Naive B cell (primary cell): ENCODE data around the gene CCL23. TPM values are rescaled to one million over a fixed set of nuclear protein-coding genes. Genes with fewer than 3 reads are reported as not detected.
"Not testable (repeated sequence)": the region's sequence is repeated elsewhere in the genome, so short reads cannot be mapped to it uniquely, and the experiment has no call there.

Experiments used
- ATAC-seq, 2 donors: fragments of 150-1000 bp; cut with Tn5 transposase; 2 replicates each; pipeline ENCODE4 v1.10.0; 2021; ENCODE audit warnings: low read depth in 2 of 2, mild to moderate bottlenecking in 2 of 2, moderate library complexity in 2 of 2
- DNase-seq: peaks from one replicate; pipeline ENCODE4 v3.0.0; 2022
- H3K27ac Mint-ChIP-seq, 6 donors: one replicate each; pipeline ENCODE4 v1.8.0; 2020 to 2022; ENCODE audit warnings: mild to moderate bottlenecking in 6 of 6, mixed read lengths in 6 of 6, moderate library complexity in 5 of 6, inconsistent platforms in 2 of 6
- H3K27me3 Mint-ChIP-seq, 3 donors: one replicate each; pipeline ENCODE4 v1.8.0; 2021 to 2022; ENCODE audit warnings: mixed read lengths in 3 of 3, mild to moderate bottlenecking in 1 of 3
- H3K36me3 Mint-ChIP-seq, 2 donors: one replicate each; pipeline ENCODE4 v1.8.0; 2020 to 2022; ENCODE audit warnings: mixed read lengths in 2 of 2, inconsistent platforms in 1 of 2, mild to moderate bottlenecking in 1 of 2
- H3K4me1 Mint-ChIP-seq, 3 donors: one replicate each; pipeline ENCODE4 v1.8.0; 2020 to 2022; ENCODE audit warnings: mixed read lengths in 3 of 3, inconsistent platforms in 1 of 3, mild to moderate bottlenecking in 1 of 3, moderate library complexity in 1 of 3
- H3K4me3 Mint-ChIP-seq, 8 donors: one replicate each; pipeline ENCODE4 v1.8.0; 2020 to 2022; ENCODE audit warnings: mild to moderate bottlenecking in 8 of 8, mixed read lengths in 8 of 8, moderate library complexity in 8 of 8, inconsistent platforms in 2 of 8
- H3K9me3 Mint-ChIP-seq, 7 donors: one replicate each; pipeline ENCODE4 v1.8.0; 2020 to 2022; ENCODE audit warnings: mixed read lengths in 7 of 7, mild to moderate bottlenecking in 5 of 7, inconsistent platforms in 2 of 7, moderate library complexity in 1 of 7
- polyA plus RNA-seq, 6 donors: library from polyadenylated mRNA; unstranded; fragments of 300-500 nt; fragmentation: Illumina TruSeq; gene quantifications; one replicate each; pipeline ENCODE4 v1.2.3, GENCODE V29; 2021; ENCODE audit warnings: low read depth in 6 of 6

Gene CCL23
- polyA plus RNA-seq, 6 donors from 2014 or later, result not detected

DNA sequence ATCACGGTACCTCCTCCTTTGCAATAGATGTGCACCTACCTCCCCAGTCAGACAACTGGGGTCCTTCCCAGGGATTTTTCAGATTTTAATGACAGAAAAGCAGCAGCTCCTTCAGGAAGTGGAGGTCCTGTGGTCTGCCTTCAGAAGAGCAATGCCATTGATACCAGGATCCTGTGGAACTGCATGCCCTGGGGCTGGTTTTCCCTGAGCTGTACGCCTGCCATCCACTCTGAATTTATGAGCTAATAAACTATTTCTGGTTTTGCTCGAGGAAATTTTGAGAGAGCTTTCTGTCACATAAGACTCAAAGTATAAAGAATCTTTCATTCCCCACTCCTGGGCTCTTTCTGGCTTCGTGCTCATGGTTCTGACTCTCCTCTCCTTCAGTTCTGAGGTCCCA lies 10.0 kb upstream of the CCL23 start:
- DNase-seq (no peak), ATAC-seq (no peak)
- Mint-ChIP-seq H3K4me1 (no peaks in the 10 kb centered on the region), H3K4me3 (no peak overlapping the region), H3K9me3 (no peaks in the 10 kb centered on the region), H3K27ac (no peak overlapping the region), H3K36me3 (no peaks in the 10 kb centered on the region), H3K27me3 (peaks cover 22 to 47% (median 40%) of the 10 kb centered on the region in 3 donors)

DNA sequence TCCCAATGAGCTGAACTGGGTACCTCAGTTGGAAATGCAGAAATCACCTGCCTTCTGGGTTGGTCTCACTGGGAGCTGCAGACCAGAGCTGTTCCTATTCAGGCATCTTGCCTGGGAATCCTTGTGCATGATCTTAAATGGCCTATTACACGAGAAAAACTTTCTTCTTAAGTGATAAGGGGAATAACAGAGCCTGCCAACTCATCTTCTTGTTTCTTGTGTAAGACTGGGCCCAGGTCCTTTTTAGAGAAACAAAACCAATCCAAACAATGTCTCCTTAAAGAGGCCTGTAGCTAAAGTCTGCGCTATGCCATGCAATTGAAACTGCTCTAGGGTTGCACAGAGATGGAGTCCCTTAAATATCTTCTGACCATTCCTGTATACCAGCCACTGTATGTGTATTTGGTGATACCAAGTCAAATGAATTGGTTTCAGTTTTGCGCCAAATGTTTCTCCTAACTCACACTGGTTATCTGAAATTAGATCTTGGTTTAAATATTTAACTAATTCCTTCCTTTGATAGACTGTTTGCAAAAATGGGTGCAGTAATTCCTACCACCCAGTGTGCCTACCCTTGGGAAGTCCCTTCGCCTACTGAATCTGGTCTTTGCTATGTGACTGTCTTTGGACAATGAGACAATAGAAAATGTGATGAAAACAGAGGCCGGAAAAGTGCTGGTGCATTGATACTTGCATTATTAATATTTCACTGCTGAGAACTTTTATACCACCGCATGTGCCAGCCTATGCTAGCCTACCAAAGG lies 6.5 kb upstream of the CCL23 start:
- Mint-ChIP-seq H3K27ac (peak overlapping the region in 1 of 6 donors; percentile 62), H3K36me3 (no peaks in the 10 kb centered on the region), H3K9me3 (no peaks in the 10 kb centered on the region), H3K27me3 (peaks cover 7 to 32% (median 12%) of the 10 kb centered on the region in 3 donors), H3K4me1 (peaks cover 0 to 2% (median under 1%) of the 10 kb centered on the region in 3 donors), H3K4me3 (no peak overlapping the region)
- DNase-seq (no peak), ATAC-seq (no peak)

DNA sequence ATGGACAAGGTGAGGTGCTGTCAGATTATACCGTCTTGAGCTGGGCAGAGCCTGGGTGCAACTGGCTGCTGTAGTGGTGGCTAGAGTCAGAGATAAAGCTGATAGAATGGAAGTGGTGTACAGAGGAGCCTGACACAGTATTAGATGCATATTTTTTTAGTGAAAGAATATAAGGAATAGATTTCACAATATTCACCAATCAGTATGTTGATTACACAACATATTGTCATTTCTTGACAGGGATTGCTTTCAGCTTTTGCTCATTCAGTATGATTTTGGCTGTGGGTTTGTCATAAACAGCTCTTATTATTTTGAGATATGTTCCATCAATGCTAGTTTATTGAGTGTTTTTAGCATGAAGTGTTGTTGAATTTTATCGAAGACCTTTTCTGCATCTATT lies 1.7 kb upstream of the CCL23 start:
- DNase-seq, result no peak
- Mint-ChIP-seq H3K27me3 (peaks cover 0 to 25% (median 4%) of the 10 kb centered on the region in 3 donors), H3K27ac (peak overlapping the region in 1 of 6 donors; percentile 74), H3K4me1 (peaks cover 14 to 22% (median 18%) of the 10 kb centered on the region in 3 donors), H3K4me3 (no peak overlapping the region), H3K9me3 (no peaks in the 10 kb centered on the region), H3K36me3 (no peaks in the 10 kb centered on the region)
- ATAC-seq, result no peak

DNA sequence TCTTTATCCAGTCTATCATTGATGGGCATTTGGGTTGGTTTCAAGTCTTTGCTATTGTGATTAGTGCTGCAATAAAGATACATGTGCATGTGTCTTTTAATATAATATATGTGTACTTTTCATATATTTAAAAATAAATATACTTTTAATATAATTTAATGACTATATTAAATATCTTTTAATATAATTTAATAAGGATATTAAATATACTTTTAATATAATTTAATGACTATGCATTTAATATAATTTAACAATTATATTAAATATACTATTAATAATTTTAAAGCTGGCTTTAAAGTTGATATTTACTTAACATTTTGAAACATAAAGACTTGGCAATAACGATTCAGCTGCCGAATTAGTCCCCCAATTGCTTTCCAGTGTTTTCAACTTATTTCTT lies 1.2 kb downstream of the CCL23 start:
- DNase-seq (no peak), ATAC-seq (no peak)
- Mint-ChIP-seq H3K9me3 (peaks cover 0 to 12% (median 3%) of the 10 kb centered on the region in 7 donors), H3K4me3 (no peak overlapping the region), H3K4me1 (peaks cover 17 to 31% (median 18%) of the 10 kb centered on the region in 3 donors), H3K36me3 (peaks cover 0 to 7% of the 10 kb centered on the region in 2 donors), H3K27me3 (peaks cover 4 to 11% (median 7%) of the 10 kb centered on the region in 3 donors), H3K27ac (no peak overlapping the region)

DNA sequence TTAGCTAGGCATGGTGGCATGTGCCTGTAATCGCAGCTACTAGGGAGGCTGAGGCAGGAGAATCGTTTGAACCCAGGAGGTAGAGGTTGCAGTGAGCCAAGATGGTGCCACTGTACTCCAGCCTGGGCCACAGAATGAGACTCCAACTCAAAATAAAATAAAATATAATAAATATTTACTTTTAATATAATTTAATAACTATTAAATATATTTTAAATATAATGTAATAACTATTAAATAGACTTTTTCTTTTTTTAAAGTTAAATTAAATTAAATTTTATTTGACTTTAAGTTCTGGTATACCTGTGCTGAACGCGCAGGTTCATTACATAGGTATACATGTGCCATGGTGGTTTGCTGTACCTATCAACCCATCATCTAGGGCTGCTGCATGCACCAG lies 1.9 kb downstream of the CCL23 start:
- H3K9me3 Mint-ChIP-seq, result peaks cover 0 to 12% (median 3%) of the 10 kb centered on the region in 7 donors
- H3K27ac Mint-ChIP-seq, result peak overlapping the region in 1 of 6 donors; percentile 48
- not testable (repeated sequence) for H3K4me3 Mint-ChIP-seq, ATAC-seq, DNase-seq, H3K27me3 Mint-ChIP-seq, H3K36me3 Mint-ChIP-seq
- peaks cover 17 to 31% (median 18%) of the 10 kb centered on the region in 3 donors for H3K4me1 Mint-ChIP-seq

DNA sequence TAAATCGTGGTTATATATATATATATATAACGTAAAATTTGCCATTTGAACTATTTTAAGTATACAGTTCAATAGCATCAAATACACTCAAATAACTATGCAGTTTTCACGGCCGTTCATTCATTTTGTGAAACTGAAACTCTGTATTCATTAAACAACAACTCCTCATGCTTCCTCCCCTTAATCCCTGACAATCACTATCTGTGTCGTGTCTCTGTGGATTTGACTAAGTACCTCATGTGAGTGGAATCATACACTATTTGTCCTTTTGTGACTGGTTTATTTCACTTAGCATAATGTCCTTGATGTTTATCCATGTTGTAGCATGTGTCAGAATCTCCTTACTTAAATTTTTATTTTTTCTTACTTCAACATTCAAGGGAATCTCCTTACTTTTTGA lies 2.8 kb downstream of the CCL23 start:
- Mint-ChIP-seq H3K27ac (no peak overlapping the region), H3K36me3 (peaks cover 0 to 7% of the 10 kb centered on the region in 2 donors), H3K4me1 (peaks cover 17 to 31% (median 18%) of the 10 kb centered on the region in 3 donors), H3K4me3 (no peak overlapping the region), H3K27me3 (peaks cover 4 to 7% (median 5%) of the 10 kb centered on the region in 3 donors), H3K9me3 (peaks cover 0 to 12% (median 3%) of the 10 kb centered on the region in 7 donors)
- no peak for DNase-seq
- ATAC-seq, result no peak

DNA sequence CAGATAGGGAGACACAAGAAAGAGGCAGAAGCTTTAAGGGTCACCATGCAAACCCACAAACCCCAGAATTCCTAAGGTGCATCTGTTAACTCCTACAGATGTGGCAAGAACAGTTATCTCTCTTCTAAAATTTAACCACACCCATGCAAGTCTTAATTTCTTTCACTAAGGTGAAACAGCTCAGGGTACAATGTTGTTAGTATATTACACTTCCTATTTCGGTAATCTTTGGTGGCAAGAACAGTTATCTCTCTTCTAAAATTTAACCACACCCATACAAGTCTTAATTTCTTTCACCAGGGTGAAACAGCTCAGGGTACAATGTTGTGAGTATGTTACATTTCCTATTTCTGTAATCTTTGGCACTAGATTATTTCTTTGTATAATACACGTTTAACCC lies 6.6 kb downstream of the CCL23 start:
- H3K4me3 Mint-ChIP-seq, result no peak overlapping the region
- no peak for DNase-seq
- peaks cover 0 to 7% of the 10 kb centered on the region in 2 donors for H3K36me3 Mint-ChIP-seq
- peaks cover 0 to 7% (median 5%) of the 10 kb centered on the region in 3 donors for H3K27me3 Mint-ChIP-seq
- no peak for ATAC-seq
- H3K4me1 Mint-ChIP-seq, result peaks cover 9 to 11% (median 9%) of the 10 kb centered on the region in 3 donors
- H3K9me3 Mint-ChIP-seq, result peaks cover 0 to 15% (median 8%) of the 10 kb centered on the region in 7 donors
- peak overlapping the region in 2 of 6 donors; percentile 52 to 60 for H3K27ac Mint-ChIP-seq

DNA sequence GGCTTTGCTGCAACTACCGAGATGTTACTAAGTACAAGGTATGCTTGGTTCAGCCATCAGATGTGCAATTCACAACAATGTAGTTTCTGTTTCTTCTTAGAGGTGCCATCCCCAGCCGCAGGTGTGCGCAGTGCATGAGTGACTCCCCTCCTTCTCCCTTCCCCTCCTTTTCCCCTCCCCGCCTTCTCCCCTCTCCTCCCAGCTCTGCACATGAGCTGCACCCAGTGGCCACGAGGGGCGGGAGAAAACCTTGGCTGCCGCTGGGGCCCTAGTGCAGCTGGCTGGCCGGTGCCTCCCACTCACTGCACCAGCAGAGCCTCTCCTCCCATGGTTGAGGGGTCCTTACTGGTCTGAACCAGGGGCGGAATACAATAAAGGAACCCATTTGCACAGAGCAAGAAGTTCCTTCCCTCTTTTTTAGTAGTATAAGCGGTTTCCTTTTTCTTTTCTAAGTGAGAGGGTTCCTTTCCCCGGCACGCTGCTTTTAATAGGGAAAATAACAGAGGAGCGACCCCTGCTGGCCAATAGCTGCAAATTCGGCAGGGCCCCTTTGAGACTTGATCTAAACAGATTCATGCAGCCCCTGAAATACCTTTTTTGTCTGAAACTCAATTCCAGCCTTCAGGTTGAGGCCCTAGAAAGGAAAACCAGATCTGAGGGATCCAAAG lies 8.6 kb downstream of the CCL23 start:
- peak overlapping the region in 1 of 6 donors; percentile 66 for H3K27ac Mint-ChIP-seq
- peaks cover 0 to 7% of the 10 kb centered on the region in 2 donors for H3K36me3 Mint-ChIP-seq
- DNase-seq, result no peak
- H3K4me3 Mint-ChIP-seq, result peak overlapping the region in 1 of 8 donors; percentile 23
- H3K4me1 Mint-ChIP-seq, result peaks cover 15 to 22% (median 19%) of the 10 kb centered on the region in 3 donors
- H3K9me3 Mint-ChIP-seq, result peaks cover 0 to 15% (median 8%) of the 10 kb centered on the region in 7 donors
- H3K27me3 Mint-ChIP-seq, result peaks cover 0 to 7% (median 5%) of the 10 kb centered on the region in 3 donors
- peak in 1 of 2 donors; percentile 23 for ATAC-seq

DNA sequence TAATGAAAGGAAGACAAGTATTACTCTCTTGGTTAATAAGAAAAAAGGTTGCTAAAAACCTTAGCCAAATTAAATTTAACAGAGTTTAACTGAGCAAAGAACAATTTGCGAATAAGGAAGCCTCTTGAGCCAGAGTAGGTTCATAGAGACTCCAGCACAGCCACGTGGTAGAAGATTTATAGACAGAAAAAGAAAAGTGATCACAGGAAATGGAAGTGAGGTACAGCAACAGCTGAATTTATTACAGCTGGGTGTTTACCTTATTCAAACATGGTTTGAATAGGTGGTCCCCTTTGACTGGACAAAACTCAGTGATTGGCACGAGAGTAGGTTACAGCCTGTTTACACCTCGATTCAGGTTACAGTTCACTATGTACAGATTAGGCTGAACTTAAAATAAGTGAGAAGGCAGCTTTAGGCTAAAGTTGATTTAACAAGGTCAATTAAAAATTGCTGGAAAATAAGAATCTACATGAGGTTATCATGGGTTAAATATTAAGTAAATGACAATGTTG lies 13.1 kb downstream of the CCL23 start:
- H3K4me1 Mint-ChIP-seq, result peaks cover 16 to 27% (median 16%) of the 10 kb centered on the region in 3 donors
- H3K9me3 Mint-ChIP-seq, result peaks cover 0 to 15% (median 0%) of the 10 kb centered on the region in 7 donors
- no peaks in the 10 kb centered on the region for H3K27me3 Mint-ChIP-seq
- DNase-seq (no peak), ATAC-seq (peak in 1 of 2 donors; percentile 41)
- no peaks in the 10 kb centered on the region for H3K36me3 Mint-ChIP-seq
- peak overlapping the region in 4 of 8 donors; percentile 15 to 44 (median 28) for H3K4me3 Mint-ChIP-seq
- peak overlapping the region in 4 of 6 donors; percentile 6 to 62 (median 40) for H3K27ac Mint-ChIP-seq

DNA sequence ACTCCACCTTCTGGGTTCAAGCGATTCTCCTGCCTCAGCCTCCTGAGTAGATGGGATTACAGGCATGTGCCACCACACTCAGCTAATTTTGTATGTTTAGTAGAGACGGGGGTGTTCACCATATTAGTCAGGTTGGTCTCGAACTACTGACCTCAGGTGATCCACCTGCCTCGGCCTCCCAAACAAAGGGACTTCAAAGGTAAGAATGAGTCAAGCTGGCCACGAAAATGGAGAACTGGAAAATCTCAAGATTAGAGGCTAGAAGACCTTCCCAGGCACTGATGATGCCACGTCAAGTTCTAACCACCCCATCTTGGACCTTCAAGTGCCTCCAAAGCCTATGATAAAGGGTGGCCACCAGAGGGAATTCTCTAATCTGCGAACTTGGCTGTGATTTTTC lies 15.1 kb downstream of the CCL23 start:
- Mint-ChIP-seq H3K9me3 (no peaks in the 10 kb centered on the region), H3K36me3 (no peaks in the 10 kb centered on the region), H3K4me1 (peaks cover 11 to 34% (median 28%) of the 10 kb centered on the region in 3 donors), H3K27ac (no peak overlapping the region), H3K4me3 (no peak overlapping the region), H3K27me3 (no peaks in the 10 kb centered on the region)
- ATAC-seq, result no peak
- DNase-seq, result no peak

DNA sequence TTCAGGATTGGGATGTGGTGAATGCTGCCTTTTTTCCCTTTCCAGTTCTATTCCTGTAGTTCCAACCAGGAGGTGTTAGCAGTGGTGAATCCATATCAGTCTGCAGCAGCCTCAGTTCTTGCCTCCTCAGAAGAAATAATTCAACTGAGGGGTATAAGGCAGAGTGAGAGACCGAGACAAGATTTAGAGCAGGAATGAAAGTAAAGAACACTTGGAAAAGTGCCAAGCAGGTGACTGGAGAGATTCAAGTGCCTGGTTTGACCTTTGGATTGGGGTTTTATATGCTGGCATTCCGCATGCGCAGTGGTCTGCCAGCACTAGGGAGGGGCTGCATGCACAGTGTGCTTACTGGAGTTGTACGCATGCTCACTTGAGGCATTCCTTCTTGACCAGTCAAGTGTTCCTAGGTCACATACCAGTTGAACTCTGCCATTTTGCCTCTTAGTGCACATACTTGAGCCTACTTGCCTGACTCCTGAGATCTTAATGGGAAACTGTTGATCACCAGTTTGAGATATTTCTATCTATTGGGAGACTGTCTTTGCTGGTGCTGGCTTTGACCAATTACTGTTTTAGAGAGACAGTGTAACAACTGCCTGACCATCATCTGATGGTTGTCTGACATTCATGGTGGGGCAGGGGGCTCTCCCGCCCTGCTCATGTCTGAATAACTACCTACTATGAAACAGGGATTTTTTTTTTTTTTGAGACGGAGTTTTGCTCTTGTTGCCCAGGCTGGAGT lies 15.7 kb downstream of the CCL23 start:
- ATAC-seq (no peak), DNase-seq (no peak)
- H3K9me3 Mint-ChIP-seq, result no peaks in the 10 kb centered on the region
- H3K36me3 Mint-ChIP-seq, result no peaks in the 10 kb centered on the region
- H3K27me3 Mint-ChIP-seq, result no peaks in the 10 kb centered on the region
- peaks cover 13 to 37% (median 33%) of the 10 kb centered on the region in 3 donors for H3K4me1 Mint-ChIP-seq
- no peak overlapping the region for H3K27ac Mint-ChIP-seq
- peak overlapping the region in 1 of 8 donors; percentile 67 for H3K4me3 Mint-ChIP-seq

DNA sequence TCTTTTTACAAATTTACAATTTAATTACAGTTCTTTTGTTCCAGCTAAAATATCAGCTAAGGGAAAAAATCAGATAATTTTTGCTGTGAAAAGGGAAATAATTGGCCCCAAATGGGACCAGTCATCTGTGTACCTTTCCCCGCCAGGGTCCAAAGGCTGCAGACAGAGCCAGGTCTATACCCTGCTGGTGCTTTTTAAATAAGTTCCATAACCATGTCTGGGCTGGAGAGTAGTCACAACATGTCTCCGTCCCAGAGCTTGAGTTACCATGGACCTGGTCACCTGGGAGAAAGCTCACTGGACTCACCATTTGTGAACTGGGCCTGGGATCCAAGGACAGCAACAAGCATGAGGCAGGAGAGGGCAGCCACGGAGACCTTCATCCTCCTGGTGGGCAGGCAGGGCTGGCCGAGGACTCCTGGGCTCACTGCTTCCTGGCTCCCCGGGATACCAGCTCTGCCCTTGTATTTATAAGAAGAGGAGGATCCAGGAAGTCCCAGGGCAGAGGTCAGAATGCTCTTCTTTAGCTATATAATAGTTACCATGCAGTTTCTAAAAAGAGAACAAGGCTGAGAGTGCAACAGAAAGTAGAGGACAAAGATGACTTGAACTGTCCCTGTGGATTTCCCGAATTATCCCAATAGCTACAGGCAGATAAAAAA lies 16.5 kb downstream of the CCL23 start, which contains the start of gene CCL15:
Gene CCL15, minus strand, starts transcription at position 444 of the 662 bp plus-strand sequence. Its CDS starts 61 bp downstream, at position 383.
- no peaks in the 10 kb centered on the region for H3K36me3 Mint-ChIP-seq
- peak within 1 kb of the TSS in 2 of 6 donors; percentile 32 to 89 for H3K27ac Mint-ChIP-seq
- no peaks in the 10 kb centered on the region for H3K9me3 Mint-ChIP-seq
- DNase-seq (no peak), ATAC-seq (no peak)
- H3K27me3 Mint-ChIP-seq, result no peaks in the 10 kb centered on the region
- peaks cover 21 to 45% (median 41%) of the 10 kb centered on the region in 3 donors for H3K4me1 Mint-ChIP-seq
- peak within 1 kb of the TSS in 1 of 8 donors; percentile 67 for H3K4me3 Mint-ChIP-seq
